T-helper 1 cell treated with Interleukin-12 subunit alpha and Interleukin-12 subunit beta and Interleukin-4 antibody, amounts not matched to agents 30 ng/mL and 1 ng/mL, for 36 hours (primary cell): ENCODE data around the gene RPL10A. TPM values are rescaled to one million over a fixed set of nuclear protein-coding genes. Genes with fewer than 3 reads are reported as not detected.

Experiments used
- intact Hi-C: fragments of 100-400 bp; cut with micrococcal nuclease; formaldehyde crosslinking; loops from one replicate; pipeline ENCODE4 v1.15.1; 2024
- total RNA-seq: library from RNA; stranded (reverse); gene quantifications from 2 replicates; pipeline ENCODE4 v1.2.3, GENCODE V29; 2022

The RPL10A gene
- total RNA-seq, 1 donor from 2014 or later, result 1,175 TPM

DNA sequence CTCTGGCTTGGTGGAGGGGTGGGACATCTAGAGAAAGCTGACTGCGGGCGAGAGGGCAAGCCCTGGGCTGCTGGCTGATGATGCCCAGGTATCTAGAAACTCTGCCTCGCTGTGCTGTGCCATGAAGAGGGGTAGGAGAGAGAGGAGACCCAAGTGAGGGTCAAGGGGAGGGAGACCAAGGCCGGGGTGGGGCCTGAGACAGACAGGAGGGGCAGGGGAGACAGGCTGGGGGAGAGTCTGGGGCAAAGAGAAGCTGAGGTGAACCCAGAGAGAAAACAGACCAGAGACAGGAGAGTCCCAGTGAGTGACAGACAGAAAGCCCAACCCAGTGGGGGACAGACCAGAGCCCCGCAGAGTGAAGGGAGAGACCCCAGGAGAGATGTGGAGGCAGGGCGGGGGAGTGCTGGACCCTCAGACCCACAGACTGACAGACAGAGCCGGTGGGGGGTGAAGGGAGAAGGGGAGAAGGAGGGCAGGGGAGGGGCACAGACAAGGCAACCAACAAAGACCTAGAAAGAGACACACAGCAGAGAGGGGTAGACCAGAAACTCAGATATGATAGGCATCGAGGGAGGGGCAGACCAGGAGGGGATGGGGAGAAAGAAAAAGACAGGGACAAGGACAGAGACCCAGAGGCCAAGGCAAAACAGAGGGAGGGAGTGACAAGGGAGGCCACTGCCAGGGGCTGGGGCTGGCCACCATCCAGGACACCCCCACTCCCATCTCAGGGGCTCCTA is 22.8 kb downstream of the RPL10A start:
- intact Hi-C loops, result no loop called here

DNA sequence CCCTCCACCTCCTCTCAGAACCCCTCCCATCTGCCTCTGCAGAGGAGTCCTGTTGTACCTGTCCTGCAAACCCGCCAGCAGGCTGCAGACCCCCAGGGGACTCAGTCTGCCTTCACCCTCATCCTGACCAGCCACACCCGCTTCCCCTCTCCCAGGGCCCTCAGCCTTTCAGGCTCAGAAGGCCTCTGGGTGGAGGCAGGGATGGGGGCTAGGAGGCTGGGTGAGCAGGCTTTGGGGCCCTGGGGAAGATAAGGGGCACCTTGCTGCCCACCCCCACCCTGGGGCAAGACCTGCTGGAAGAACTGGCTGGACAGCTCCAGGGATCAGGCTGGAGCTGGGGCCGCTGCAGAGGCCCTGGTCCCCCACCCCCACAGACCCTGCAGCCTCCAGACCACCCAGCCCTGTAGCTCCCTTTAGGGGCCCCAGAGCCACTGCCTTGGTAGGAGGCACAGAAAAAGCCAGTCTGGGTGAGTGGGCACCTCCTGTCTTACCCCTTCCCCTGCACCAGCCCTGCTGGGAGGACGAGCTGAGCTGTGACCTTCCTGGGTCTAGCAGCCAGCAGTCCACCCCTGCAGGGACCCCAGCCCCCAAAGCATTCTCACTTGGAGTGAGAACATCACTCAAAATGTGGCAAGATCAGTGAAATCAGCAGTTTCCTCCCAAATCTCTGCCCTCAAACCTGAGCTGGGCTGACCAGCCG is 23.5 kb downstream of the RPL10A start:
- intact Hi-C loops, result no loop called here

DNA sequence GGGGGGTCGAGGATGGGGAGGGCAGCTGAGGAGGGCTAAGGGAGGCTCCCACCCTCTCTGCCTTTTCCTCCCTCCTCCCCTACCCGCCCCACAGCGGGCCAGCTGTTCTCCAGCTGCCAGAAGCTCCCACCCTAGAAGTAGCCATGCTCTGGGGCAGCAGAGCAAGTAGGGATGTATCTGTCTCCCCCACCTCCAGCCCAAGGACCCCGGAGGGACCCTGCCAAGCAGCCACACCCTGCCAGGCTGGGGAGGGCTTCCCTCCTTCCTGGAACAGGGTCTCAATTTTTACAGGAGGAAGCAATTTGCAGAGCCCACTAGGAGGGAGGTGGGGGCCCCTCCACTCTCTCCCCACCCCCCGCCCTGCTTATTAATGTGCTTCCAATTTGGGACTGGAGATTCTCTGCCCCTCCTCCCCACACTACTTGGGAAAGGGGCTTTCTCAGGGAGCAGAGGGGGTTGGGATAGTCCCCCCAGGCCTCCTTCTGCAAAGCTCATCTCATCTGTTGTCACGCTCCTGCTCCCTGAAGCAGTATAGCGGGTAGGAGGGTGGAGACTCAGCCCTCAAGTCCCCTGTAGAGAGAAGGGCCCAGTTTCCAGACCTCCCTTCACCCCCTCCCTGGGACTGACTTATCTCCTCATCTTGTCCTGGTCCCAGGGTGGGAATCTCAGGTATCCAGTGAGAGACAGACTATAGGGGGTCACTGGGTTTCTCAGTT is 24.2 kb downstream of the RPL10A start:
- intact Hi-C loops, result no loop called here

DNA sequence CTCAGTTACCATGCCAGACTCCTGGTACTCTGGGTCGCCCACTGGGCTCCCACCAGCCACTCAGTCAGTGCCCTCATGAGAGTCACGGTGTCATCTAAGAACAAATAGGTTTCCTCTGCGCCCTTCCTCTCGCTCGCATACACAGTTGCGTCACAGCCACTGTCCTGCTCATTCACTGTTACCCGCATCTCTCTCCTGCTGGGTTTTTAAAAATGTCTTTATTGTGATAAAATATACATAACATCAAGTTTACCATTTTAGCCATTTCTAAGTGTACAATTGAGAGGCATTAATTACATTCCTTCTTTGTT is 24.7 kb downstream of the RPL10A start:
- intact Hi-C loops, result no loop called here

DNA sequence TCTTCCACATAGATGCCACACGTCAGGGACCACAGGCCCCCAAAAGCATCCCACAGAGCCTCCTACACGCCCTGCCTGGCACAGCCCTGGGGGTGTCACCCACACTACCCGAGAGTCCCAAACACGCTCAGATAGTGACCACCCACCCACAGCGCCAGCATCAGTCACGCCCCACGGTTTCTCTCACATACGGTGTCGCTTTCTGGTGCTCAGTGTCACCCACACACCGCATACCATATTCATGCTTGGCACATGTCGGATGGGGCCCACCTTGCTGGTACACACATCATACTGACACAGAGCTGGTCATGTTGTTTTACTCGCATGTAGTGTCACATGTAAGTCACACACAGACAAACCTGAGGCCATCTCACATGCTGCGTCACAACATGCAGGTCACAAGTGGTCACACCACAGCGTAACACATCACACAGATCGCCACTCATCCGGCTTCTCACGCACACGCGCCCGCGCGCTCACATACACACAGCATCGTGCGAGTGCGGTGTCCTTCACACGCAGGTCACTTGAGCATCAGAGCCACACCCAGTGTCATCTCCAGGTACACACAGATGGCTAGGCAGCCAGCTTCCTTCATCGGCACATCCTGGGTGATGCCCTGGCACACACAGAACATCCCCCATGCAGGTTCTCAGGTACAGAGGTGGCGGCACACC is 25.2 kb downstream of the RPL10A start:
- intact Hi-C loops, result no loop called here

DNA sequence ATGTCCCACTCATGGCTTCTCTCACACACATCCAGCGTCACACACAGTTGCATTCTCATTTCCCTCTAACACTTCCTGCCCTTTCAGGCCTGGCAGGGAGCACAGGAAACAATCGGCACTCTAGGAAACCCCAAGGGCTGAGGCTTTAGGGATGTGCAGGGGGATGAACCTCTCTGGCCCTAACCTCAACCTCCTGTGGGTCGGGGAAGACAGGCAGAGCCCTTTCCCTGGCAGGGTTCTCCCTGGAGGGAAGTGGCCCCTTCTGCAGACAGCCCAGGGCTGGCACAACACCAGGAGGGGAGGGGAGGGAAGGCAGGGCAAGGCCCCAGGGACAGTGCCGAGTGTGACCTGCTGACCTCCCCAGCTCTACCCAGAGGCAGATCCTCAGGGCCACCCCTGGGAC is 26.0 kb downstream of the RPL10A start:
- intact Hi-C loops, result loop anchor here (2.0 kb wide), 1 partner anchor 25 kb away; the partner anchor contains the start of gene RPL10A

DNA sequence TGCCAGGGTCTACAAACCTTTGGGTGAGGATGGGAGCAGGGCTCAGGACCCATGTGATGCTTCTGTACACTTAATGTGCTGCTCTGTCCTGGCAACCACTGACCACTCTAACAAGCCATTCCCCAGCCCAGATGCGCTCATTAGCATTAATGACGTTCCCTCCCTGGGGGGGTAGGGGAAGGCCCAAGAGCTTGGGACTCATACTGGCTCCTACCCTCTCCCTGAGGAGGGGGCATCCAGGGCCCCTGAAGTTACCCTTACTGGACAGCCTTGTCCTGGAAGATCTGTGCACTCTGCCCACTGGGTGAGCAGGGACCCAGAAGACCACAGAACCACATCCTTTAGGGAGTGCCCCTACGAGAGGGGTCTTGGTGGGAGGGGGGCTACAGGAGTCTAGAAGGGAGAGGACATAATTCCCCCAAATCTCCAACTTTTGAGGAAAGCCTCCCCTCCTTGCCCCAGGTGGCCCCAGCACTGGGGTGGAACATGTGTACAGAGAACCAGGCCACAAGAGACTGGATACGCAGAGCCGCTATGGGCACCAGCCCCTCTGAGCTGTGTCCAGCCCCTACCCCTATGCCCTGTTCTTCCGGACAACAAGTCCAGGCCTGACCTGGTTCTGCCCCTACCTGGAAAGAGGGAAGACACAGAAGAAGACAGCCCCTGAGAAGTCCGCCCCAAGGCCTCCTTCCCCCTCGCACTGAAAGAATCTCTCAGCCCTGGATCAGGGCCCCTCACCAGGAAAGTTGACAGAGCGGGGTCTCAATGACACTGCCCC is 27.2 kb downstream of the RPL10A start:
- intact Hi-C loops, result loop anchor here (2.0 kb wide), 1 partner anchor 27 kb away; the partner anchor contains the start of gene RPL10A

DNA sequence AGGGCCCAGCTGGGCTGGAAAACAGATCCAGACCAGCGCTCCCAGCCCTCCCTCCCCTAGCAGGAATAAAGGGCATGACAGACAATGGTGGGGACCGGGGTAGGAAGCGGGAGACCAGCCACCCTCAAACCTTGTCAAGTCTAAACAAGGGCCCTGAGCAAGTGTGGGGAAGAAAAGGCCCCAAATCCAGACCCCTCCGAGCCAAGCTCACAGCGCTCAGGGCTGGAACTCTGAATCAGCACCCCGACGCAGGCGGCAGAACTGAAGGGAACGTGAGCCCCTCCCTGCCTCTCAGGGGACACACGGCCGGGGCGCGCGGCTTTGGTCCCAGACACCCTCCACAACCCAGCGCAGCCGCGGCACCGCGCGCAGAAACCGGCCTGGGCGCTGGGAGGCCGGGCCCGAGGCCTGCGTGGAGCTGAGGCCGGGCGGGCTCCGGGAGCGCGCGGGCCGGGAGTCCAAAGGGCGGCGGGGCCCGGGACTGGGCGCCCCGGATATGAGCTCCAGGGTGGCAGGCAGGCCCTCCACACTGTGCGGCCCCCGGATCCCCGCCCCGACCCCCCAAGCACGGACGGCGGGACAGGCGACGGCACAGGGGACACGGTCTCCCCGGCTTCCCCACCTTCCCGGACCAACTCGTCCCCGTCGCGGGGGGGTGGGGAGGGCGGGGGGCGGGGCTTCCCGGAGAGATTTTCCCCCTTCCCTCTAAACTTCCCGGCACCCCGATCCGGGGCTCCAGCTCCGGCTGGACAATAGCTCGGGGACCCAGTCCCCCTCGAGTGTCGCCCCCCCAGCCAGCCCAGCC is 28.0 kb downstream of the RPL10A start:
- intact Hi-C loops, result no loop called here

DNA sequence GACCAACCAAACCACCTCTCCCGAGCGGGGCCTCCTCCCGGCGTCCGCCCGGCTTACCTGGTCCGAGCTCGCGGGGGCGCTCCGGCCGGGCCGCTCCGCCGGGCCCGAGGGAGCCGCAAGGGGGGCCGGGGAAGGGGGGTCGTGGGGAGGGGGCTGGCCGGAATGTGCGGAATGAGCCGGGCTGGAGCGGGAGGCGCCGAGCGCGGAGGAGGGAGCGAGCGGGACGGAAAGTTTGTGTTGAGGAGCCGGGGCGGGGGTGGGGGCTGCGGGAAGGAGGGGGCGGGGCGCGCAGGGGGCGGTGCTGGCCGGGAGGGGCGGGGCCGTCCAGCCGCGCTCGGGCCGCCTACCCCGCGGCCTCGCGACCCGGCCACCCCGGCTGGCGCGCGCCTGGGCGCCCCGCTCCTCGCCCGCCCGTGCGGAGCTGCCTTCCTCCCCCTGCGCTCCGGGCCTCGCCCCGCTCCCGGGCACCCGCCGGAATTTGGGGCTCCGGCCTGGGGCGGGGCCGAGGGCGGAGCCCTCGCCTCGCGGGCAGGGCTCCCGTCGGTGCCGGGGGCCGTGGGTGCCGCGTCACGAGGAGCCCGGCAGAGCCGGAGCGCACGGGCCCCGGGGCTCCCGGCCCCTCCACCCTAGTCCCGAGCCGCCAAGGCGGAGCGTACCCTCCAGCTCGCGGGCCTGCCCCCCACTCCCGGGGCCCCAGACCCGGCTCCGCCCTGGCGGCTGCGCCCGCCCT is 28.8 kb downstream of the RPL10A start, which contains the start of gene TEAD3:
TEAD3 (minus strand) TSS at position 239 of the 730 bp plus-strand sequence.
- intact Hi-C loops, result loop anchor here (1.0 kb wide), 1 partner anchor 45 kb away; the partner anchor contains the start of gene FANCE

DNA sequence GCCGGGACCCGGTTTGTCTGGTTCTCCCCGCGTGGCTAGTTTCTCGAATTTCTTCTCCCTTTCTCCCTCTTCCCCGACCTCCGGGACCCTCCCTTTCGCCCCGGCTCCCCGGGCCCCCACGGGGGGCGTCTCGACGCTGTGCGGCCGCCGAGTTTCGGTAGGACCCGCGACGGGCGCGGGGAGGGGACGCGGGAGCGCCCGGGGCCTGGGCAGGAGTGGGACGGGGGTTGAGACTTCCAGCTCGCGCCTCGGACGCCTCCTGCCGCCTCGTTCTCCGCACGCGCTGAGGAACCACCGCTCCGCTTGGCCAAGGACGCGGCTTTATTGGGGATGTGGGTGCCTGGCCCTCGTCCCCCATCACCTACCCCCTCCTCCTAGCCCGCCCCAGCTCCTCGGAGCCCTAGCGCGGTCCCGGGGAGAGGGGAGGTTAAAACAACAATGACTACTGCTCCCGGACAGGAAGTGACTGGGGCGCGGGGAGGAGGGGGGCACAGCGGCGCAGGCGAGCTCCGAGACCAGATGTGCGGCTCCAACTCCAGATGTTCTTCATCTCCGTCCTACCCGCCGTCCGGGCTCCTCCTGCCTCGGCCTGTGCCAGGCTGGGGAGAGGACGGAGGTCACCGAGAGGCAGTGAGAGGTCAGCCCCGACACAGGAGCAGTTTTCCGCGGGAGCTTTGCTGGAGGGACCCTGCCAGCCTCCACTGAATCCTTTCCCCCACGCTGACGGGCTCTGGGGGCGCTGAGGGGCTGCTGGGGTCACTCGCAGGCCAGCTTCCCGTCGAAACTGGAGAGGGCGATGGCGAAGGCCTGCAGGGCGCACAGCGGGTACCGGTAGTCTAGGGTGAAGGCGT is 29.6 kb downstream of the RPL10A start:
- intact Hi-C loops, result loop anchor here (1.0 kb wide), 1 partner anchor 45 kb away; the partner anchor contains the start of gene FANCE

DNA sequence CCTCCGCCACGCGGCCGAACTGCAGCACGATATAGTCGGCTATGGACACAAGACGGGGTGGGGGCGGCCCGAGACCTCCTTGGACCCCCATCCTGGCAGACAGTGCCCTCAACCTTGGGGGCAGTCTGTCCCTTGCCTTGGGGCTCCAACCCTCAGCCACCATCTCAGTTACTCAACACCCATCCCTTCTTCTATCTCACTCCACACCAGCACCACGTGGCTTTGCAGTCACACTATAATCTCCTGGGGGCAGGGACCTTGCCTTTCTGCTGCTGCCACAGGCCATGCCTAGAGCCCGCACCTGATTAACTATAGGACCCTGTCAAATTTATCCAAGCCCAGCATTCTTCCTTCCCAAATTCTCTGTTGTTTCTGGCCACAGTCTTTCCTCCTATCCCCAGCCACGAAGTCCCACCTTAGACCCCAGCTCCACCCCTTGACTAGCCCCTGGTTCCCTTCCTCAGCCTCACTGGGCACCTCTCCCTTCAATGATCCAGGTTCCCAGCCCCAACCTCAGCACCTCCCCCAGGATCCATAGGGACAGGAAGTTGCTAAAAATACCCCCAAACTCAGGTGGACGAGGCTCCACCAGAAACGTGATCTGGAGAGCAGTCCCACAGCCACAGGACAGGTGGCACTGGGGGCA is 30.3 kb downstream of the RPL10A start:
- intact Hi-C loops, result no loop called here

DNA sequence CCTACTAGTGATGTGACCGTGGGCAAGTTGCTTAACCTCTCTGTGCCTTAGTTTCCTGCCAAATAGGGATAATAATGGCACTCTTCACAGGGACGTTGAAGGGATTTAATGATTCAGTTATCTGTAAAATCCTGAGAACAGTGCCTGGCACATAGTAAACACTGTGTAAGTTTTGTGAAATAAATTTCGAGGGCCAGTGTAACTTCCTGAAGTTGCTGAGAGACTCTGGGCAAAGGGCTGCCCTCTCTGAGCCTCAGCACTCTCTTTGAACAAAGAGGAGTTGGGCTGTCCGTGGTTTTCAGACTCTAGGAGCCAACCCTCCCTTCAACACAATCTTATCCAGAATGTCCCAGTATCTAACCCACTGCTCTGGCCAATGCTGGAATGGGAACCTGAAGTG is 31.2 kb downstream of the RPL10A start:
- intact Hi-C loops, result no loop called here

DNA sequence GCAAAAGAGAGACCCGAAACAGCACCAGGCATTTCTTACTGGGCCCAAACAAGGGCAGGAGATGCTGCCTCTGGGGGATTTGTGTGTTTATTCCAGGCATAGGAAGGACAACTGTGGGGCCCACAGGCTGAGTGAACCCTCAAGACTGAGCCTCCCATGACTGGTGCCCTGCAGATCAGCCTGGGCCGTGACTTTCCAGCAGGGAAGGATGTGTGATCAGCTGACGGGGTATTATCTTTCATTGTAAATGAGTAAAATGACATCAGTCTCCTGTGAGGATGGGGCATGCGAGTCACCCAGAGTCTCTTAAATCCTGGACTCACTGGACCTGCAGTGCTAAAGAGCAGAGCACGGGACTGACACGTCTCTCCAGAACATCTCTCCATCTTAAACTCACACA is 32.6 kb downstream of the RPL10A start:
- intact Hi-C loops, result no loop called here

DNA sequence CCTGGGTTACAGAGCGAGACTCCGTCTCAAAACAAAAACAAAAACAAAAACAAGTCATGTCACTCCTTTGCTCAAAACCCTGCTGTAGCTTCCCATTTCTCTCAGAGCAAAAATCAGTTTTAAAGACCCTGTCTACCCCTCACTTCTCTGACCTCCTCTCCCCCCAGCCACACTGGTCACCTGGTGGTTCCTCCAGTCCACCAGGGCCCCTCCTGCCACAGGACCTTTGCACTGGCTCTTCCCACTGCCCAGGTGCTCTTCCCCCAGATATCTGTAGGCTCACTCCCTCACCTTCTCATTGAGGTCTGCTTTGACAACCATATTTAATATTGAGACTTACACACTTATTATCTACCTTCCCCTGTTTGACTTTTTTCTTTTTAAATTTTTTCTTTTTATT is 33.6 kb downstream of the RPL10A start:
- intact Hi-C loops, result no loop called here

DNA sequence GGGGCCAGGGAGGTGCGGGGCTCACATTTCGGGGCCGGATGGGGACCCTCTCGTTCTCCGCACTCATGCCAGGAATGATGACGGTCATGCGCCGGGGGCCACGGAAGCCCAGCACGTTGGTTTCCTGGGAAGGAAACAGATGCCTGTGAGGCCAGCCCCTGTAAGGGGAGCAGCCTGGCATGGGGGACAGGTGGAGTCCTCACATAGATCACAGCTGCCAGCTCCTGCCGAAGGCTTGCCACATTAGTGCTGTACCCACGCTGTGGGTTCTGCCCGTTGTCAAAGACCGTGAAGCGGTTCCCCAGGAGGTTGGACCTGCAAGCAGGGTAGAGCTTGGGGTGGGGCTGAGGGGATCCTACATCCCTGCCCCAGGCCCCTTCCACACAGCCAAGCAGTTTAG is 35.3 kb downstream of the RPL10A start:
- intact Hi-C loops, result no loop called here

DNA sequence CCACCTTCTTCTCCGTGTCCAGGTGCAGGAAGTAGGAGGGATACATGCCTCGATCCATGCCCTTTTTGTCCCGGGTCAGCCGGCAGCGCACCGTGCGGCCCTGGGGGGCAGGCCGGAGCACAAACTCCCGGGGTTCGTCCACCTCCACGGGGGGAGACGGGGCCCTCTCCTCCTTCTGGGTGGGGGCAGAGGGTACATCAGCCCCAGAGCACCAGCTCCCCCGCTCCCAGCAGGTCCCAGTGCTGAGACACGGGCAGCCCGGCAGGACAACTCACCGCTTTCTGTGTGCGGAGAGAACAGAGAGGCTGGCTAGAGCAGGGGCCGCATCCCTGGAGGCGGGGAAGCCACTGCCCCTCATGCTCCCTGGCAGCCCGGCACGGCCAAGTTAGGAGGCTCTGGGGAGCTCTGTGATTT is 37.8 kb downstream of the RPL10A start:
- intact Hi-C loops, result no loop called here

DNA sequence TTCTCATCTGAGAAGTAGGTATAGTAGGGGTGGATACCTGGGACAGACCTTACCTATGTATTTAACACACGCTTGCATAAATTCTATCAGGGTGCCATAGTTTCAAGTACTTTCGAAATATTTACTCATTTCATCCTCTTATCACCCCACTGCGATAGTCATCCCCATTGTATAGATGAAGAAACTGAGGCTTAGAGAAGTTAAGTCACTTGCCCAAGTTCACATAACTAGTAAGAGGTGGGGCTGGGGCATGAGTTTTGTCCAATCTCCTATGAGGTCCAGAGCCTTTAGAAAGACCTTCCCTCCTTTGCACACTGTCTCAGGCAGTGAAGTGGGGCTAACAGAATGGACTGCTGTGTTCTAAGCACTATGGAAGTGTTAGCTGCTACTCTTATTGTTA is 38.3 kb downstream of the RPL10A start:
- intact Hi-C loops, result no loop called here

DNA sequence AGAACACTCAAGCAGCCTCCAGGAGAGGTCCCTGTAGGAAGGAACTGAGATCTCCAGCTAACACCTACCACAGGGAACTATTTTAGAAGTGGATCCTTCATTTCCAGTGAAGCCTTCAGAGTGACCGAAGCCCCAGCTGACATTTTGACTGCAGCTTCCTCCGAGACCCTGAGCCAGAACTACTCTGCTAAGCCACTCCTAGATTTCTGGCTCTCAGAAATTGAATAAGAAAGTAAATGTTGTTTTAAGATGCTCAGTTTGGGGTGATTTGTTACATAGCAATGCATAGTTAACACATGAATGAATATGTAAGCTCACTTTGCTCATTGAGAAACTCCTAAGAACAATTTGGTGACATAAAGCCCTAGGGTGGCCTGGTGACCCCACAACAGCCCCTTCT is 39.0 kb downstream of the RPL10A start:
- intact Hi-C loops, result no loop called here
